ENCODE data around the gene CLRN1.

Gene CLRN1

DNA sequence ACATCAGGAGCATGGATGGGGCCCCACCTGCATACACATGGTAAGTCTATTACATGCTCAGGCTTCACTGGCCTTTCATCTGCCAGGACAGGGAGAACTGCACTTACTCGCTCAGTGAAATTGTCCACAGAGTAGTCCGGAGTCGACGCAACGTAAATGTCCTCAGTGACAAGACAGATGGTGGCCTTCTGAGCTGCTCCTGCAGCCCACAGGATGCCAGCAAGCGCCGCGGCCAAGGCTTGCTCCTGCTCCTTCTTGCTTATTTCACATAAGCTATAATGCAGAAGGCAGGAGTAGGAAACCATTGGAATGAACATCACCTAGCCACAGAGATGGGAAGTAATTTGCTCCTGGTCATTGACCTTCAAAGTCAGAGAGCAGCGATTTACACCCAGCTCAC is 81.7 kb downstream of the CLRN1 start:
- no peak for TF ChIP-seq CTCF (IDR thresholded peaks at IDR 0.05; ENCODE audit: extremely low read depth, missing control alignments)
- DNase-seq (ENCODE audit: low spot score), result no peak

DNA sequence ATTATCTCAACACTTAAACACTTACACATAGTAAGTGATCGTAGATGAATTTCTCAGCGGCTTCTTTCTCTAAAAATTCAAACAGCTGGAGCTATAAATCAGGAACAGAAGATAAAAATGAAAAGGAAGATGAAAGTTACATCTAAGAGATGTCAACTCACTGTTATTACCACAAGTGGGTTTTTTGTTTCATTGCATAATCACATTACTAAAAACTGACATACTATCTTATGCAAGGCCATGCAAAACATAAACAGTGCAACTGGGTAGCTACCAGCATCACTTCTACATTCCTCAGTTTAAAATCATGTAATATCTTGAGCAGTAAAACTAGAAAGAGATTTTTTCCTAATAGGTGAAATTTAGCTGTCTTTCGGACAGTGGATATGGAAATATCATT is 82.2 kb downstream of the CLRN1 start:
- DNase-seq (ENCODE audit: low spot score), result no peak
- TF ChIP-seq CTCF (IDR thresholded peaks at IDR 0.05; ENCODE audit: extremely low read depth, missing control alignments), result no peak

- no peak for DNase-seq (ENCODE audit: low spot score)
- no peak for TF ChIP-seq CTCF (IDR thresholded peaks at IDR 0.05; ENCODE audit: extremely low read depth, missing control alignments)
Measured at GRCh38 chr3:150889106-150889505, 83.4 kb downstream of the CLRN1 start.

- no peak for TF ChIP-seq CTCF (IDR thresholded peaks at IDR 0.05; ENCODE audit: extremely low read depth, missing control alignments)
- DNase-seq (ENCODE audit: low spot score), result no peak
Measured at GRCh38 chr3:150887031-150887430, 85.5 kb downstream of the CLRN1 start.

DNA sequence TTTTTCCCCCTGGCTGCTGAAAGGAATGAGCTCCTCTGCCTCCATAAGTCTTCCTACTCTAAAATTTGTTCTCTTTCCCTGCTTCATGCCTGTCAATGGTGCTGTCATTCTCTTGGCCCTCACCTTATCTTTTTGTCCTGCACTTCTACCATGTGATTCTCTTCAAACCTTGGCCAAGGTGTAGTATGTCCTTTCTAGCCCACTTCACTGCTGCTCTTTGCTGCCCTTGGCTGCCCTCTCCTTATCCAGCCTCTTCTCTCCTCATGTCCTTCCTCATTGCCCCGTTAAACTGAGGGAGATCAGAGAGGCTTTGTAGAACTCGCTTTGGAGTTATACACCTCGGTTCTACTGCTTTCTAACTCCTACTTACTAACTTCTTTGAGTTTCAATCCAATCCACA is 87.0 kb downstream of the CLRN1 start:
- no peak for DNase-seq (ENCODE audit: low spot score)
- no peak for TF ChIP-seq CTCF (IDR thresholded peaks at IDR 0.05; ENCODE audit: extremely low read depth, missing control alignments)

GRCh38 chr3:150878996-150879575 is 93.4 kb downstream of the CLRN1 start:
- DNase-seq (ENCODE audit: low spot score), result no peak

GRCh38 chr3:150878290-150878689 is 94.2 kb downstream of the CLRN1 start:
- no peak for TF ChIP-seq CTCF (IDR thresholded peaks at IDR 0.05; ENCODE audit: extremely low read depth, missing control alignments)
- DNase-seq (ENCODE audit: low spot score), result no peak

More at GRCh38 chr3:150878996-150879575, 93.4 kb downstream of the CLRN1 start:
- TF ChIP-seq CTCF (IDR thresholded peaks at IDR 0.05; ENCODE audit: extremely low read depth, missing control alignments), result no peak
